Left cardiac atrium (tissue), 4 donors: ENCODE measurements around the gene ACP7. TPM values are rescaled to one million over a fixed set of nuclear protein-coding genes. Genes with fewer than 3 reads are reported as not detected.
A peak's percentile ranks its signal among the peaks of the same experiment; 100 is the strongest.
"Not testable (repeated sequence)": the region's sequence is repeated elsewhere in the genome, so short reads cannot be mapped to it uniquely, and the experiment has no call there.

Source experiments
- ATAC-seq, 2 donors: fragments of 200-7000 bp; cut with Tn5 transposase; one replicate each; pipeline ENCODE4 v1.9.1; 2020; ENCODE audit warnings: mild to moderate bottlenecking in 2 of 2, moderate library complexity in 2 of 2
- DNase-seq: peaks from one replicate; pipeline ENCODE4 v3.0.0-alpha.2; 2020
- intact Hi-C, 2 donors: fragments of 100-400 bp; cut with DNase I; formaldehyde crosslinking; loops; one replicate each; pipeline versions ENCODE4 v1.14.1 to v1.15.1; 2022 to 2023
- long read RNA-seq: library from polyadenylated mRNA; unstranded; transcript quantifications from one replicate; pipeline ENCODE4 v2.0.0, GENCODE V29; 2021
- total RNA-seq, 2 donors: library from RNA; stranded (reverse); fragmentation: NEBNext Ultra II Directional; extraction: Animal tissue kit (Norgen Biotek cat#: 25700); gene quantifications; one replicate each; pipeline ENCODE4 v1.2.1, GENCODE V29; 2021
- donor health status: DM: no; HTN: yes; CAD: no.
- donor health status: DM: no; HTN: yes; CAD: no; lungs with severe emphysema.
- donor health status: DM: yes; HTN: yes; CAD: no.
- donor health status: Dilated cardiomyopathy.

The ACP7 gene, protein sequence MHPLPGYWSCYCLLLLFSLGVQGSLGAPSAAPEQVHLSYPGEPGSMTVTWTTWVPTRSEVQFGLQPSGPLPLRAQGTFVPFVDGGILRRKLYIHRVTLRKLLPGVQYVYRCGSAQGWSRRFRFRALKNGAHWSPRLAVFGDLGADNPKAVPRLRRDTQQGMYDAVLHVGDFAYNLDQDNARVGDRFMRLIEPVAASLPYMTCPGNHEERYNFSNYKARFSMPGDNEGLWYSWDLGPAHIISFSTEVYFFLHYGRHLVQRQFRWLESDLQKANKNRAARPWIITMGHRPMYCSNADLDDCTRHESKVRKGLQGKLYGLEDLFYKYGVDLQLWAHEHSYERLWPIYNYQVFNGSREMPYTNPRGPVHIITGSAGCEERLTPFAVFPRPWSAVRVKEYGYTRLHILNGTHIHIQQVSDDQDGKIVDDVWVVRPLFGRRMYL
- total RNA-seq = not detected
- long read RNA-seq = 0 reads

DNA sequence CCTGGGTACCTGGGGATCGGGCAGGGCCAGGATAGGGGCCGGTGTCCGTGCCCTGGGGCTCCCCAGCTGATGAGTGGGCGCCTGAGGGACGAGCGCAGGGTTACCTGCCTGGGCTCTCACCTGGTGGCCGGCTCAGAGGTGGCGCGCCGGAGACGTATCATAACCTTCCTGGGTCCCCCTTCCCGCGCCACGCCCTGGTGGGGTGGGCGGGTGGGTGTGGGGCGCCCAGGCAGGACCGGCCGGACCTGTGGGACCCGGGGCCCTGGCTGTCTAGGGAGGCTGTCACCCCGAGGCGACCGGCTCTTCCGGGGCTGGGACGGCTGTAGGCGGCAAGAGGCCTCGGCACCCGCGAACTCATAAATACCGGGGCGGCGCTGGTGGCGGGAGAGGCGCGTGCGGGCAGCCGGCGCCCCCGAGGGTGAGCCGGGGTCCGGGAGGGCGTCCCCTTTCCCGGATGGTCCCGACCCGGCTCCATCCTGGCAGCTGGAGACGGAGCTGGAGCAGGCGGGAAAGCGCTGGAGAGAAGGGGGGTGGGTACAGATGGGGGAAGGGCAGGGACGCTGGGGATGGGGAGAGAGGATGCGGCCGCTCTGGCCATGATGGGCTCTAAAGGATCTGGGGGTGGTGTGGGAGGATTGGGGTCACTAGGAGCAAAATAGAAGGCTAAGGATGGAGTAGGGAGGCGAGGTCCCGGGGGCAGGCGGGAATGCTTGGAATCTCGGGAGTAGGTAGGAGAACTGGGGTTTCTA lies at the start of gene ACP7:
TSS of gene ACP7 (plus strand) at position 386 of the 749 bp plus-strand sequence. CDS start 902 bp downstream, outside the sequence.
- no peak for ATAC-seq
- no peak for DNase-seq
- intact Hi-C loops = no loop called here

DNA sequence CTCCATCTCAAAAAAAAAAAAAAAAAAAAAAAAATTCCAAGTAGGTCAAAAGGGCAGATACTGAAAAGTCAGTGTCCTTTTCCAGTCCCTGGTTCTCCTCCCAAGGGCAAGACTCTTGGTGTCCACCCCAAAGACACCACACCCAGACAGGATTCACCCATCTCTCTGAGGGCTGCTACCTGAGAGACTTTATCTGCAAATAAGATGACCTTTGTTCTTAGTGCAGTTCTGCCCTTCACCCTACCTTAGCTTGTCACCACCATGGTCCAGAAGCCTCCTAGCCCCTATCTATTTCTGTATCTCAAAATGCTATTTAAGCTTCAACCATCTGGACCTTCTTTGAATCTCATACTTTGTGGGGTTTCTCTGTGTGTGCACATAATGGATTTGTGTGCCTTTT lies 47.6 kb upstream of the ACP7 start:
- no peak for DNase-seq
- intact Hi-C loops = no loop called here
- ATAC-seq = no peak

DNA sequence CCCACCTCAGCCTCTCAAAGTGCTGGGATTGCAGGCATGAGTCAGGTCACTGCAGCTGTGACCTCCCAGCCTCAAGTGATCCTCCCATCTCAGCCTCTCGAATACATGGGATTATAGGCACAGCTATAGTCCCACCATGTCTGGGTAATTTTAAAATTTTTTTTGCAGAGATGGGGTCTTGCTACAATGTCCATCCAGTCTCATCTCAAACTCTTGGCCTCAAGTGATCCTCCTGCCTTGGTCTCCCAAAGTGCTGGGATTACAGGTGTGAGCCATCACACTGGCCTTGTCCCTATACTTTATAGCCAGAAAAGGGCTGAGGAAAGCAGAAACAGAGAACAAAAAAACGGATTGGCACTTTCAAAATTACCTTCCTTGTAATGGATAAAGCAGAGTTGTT lies 47.0 kb upstream of the ACP7 start:
- intact Hi-C loops = no loop called here
- ATAC-seq = no peak
- no peak for DNase-seq

DNA sequence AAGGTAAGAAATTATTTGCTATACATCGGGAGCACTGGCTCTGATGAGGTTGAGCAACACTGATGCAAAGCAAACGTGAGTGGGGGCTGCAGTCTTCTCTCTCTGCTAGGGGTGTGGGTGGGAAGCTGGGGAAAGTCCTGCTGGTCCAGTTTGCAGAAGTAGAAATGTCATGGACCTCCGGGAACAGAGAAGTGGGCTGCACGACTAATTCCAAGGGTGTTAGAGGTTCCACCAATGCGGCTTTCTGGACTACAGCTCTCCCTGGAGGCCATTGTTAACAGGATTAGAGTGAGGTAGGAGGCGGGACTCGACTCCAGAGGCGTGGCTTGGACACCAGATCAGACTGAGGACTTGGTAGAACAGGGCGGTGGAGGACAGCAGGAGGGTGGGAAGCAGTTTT lies 46.1 kb upstream of the ACP7 start:
- DNase-seq = peak; percentile 24
- intact Hi-C loops = no loop called here
- ATAC-seq = peak; percentile 47 to 76

DNA sequence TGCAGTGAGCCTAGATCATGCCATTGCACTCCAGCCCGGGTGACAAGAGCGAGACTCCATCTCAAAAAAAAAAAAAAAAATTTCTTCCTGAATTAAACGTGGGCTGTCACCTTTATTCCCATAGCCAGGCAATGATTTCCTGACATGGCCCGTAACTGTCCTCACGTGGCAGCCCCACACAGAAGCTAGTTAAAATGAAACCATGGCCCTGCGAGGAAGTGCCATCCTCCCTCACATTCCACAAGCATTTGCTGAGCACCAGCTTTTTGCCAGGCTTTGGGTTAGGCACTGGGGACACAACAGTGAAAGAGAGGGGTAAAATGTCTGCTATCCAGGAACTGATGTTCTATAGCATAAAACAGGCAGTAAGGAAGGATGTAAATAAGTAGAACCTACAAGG lies 38.7 kb upstream of the ACP7 start:
- intact Hi-C loops = no loop called here
- DNase-seq = no peak
- no peak for ATAC-seq

DNA sequence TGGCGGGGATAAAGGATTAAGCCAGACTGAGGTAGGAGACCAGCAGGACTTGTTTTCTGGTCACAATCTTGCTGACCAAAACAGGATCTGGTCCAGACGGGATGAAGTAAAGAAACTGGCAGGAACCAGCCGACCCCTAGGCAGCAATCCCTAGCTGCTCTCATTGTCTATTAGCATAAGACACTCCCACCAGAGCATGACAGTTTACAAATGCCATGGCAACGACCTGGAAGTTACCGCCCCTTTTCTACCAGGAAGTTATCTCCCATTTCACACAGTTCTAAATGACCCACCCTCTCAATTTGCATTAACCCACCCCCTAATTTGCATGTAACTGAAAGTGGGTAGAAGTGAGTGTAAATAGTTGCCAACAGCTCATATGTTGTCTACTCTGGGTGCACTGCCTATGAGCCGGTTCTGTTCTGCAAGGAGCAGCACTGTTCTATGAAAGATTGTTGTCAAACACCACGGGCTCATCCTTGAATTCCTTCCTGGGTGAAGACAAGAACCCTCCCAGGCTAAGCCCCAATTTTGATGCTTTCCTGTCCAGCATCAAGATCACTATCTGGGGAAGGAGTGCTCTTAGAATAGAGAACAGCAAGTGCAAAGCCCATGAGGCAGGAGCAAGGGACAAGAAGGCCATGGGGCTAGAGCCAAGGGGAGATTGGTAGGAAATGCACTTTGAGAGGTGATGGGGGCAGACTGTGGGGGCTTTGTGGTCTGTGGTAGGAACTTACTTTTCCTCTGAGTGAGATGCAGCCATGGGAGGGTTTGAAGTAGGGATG lies 37.9 kb upstream of the ACP7 start:
- DNase-seq = no peak
- intact Hi-C loops = no loop called here

DNA sequence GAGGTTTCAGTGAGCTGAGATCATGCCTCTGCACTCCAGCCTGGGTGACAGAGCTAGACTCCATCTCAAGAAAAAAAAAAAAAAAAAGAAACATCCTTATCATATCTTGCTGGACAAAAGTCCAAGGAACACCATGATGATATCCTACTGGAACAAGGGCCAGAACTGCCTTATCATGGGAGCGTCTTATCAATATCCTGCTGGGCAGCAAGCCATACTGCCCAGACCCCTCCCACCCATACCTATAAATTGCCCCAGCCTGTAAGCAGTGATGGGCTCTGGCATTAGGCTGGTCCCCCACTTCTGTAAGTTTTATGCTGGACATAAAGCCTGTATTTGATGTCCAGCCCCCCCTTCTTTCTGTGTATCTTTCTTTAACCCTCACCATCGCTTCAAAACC lies 37.1 kb upstream of the ACP7 start:
- DNase-seq (no peak), ATAC-seq (no peak)
- intact Hi-C loops = no loop called here

More for the DNA sequence above, 37.9 kb upstream of the ACP7 start:
- ATAC-seq = no peak

DNA sequence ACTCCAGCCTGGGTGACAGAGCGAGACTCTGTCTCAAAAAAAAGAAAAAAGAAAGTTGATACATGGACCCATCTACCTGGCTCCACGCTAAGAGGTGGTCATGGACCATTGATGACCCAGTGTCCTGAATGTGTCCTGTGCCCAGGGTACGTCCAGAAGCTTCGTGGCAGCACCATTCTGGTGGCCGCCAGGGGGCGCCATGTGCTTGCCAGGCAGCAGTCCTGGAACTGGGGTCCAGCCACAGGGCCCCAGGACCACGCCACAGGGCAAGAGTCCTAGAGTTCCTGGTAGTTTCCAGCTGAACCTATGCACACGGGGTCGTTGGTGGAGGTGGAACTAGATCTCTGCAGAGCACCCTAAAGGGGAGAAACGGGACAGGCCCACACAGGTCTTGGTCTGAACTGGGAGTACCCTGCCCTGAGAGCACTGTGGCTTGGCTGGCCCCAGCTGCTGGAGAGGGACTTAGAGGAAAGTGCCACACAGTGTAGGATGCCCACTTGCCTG lies 31.9 kb upstream of the ACP7 start:
- peak in 1 of 2 donors; percentile 42 for ATAC-seq

DNA sequence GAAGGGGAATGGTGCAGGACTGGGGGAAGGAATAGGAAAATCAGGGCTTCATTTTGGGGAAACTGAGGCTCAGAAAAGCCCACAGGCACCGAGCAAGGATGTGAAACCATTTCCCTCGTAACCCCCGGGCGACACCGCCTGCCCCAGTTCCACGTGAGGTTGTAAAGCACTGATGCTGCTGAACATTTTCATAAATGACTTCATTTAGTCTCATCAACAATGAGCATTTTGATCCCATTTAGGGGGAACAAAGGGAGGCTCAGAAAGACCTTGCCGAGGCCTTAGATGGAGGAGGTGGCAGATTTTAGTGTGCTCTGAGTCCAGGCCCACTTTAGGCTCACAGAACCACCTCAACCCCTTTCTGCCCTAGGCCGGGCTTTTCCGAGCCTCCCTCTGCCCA lies 31.3 kb upstream of the ACP7 start:
- intact Hi-C loops = no loop called here
- DNase-seq = no peak
- ATAC-seq = no peak

More for the DNA sequence above, 31.9 kb upstream of the ACP7 start:
- peak; percentile 55 for DNase-seq
- intact Hi-C loops = no loop called here

DNA sequence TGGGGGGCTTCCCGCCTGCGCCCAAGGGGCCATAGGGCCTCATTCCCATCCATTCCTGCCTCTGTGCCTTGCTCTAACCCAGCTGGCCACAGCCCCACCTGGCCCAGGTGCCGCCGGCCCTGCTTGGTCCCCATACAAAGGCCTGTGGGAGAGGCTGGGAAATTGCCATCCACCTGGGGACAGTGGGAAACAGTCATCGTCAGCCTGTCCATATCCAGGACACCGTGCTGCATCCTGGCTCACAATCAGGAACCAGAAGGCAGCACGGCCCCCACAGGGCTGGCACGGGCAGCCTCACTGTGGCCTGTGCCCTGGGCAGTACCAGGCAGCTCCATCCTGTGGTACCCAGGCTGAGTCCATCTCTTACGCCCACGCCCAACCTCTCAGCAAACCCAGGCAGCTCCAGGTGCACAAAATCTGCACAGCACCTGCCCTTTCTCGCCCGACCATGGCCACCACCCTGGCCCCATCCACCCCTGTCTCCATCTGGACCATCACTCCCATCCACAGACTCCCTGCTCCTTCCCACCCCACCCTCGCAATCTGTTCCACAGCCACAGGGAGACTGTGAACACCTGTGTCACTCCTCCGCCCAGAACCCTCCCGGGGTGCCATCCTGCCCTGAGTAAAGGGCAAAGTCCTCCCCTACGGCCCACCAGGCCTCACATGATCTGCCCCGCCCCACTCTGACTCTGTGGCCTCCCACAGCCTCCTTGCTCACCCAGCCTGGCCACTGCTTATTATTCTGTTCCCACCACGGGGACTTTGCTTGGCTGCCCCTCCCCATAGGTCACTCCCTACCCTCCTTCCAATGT lies 30.7 kb upstream of the ACP7 start:
- no peak for DNase-seq
- intact Hi-C loops = no loop called here
- no peak for ATAC-seq

DNA sequence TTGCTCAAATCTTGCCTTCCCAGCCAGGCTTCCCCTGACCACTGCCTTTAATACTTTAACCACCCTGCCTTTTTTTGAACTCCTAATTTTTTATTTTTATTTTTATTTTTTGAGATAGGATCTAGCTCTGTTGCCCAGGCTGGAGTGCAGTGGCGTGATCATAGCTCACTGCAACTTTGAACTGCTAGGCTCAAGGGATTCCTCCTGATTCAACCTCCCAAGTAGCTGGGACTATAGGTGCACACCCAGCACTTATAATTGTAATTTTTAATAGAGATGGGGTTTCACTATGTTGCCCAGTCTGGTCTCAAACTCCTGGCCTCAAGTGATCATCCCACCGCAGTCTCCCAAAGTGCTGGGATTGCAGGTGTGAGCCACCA lies 30.1 kb upstream of the ACP7 start:
- intact Hi-C loops = no loop called here

DNA sequence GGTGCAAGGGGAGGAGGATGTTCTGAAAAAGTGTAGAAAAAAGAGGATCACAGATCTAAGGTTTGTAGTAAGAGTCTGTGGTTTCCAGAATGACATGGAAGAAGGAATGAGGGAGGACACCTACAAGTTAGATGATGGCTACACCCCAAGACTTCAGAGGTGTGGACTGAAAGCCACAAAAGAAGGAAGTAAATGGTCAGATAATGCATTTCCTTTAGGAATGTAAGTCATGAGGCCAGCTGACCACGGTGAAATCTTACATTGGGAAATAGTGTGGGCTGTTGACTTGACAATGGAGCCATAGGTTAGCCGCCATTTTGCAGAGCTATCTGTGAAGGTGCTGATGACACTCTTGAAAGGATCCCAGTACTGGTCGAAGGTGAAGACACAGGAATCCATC lies 26.6 kb upstream of the ACP7 start:
- intact Hi-C loops = no loop called here
- DNase-seq = no peak
- no peak for ATAC-seq

More for the DNA sequence above, 30.1 kb upstream of the ACP7 start:
- ATAC-seq (no peak), DNase-seq (no peak)

DNA sequence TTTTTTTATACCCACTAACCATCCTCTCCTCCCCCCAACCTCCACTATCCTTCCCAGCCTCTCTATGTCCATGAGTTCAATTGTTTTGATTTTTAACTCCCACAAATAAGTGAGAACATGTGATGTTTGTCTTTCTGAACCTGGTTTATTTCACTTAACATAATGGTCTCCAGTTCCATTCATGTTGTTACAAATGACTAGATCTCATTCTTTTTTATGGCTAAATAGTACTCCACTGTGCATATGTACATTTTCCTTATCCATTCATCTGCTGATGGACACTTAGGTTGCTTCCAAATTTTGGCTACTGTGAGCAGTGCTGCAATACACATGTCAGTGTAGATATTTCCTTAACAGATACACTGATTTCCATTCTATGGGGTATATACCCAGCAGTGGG lies 24.9 kb upstream of the ACP7 start:
- ATAC-seq (no peak), DNase-seq (no peak)
- intact Hi-C loops = no loop called here

DNA sequence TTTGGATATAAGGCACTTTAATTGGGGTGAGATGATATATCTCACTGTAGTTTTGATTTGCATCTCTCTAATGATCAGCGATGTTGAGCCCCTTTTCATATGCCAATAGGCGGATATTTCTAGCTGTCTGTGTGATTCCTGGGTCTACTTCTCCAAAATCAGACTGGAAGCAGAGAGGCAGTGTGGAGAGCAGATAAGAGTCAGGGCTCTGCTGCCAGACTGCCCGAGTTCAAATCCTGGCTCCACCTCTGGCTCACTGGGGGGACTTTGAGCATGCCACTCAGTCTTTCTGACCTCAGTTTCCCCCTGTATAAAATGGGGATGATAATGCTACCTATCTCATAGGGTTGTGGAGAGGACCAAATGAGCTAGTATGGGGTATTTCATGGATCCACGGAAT lies 24.0 kb upstream of the ACP7 start:
- no peak for ATAC-seq
- no peak for DNase-seq
- intact Hi-C loops = no loop called here

DNA sequence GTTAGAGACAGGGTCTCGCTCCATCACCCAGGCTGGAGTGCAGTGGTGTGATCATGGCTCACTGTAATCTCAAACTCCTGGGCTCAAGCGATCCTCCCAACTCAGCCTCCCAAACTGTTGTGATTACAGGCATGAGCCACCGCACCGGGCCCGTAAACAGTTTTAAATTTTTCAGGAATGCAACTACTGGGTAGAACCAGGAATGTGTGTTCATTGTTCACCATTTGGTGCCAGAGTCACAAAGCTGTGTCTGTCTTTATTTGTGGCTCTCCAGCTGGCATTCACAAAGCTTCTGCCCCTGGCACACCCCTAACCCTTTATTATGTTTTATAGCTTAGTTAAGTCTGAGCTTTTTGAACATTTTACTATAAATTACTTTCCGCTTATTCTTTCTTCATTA lies 19.8 kb upstream of the ACP7 start:
- ATAC-seq (no peak), DNase-seq (no peak)
- intact Hi-C loops = no loop called here

DNA sequence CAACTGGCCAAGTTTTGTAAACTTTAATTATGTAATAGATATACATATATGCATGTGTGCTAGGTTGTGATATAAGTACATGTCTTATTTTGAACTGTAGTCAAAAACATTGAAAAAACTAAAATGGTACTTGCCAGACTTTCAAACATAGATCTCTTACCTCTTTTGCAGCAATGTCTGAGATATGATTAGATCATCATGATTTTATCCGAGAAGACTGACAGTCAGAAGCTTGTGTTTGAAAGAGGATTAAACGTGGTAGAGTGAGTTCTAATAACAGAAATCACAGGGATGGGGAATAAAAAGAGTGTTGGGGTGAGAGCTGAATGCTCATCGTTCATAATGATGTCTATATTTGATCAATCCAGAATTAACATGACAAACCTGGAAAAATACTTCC lies 18.2 kb upstream of the ACP7 start:
- intact Hi-C loops = no loop called here
- ATAC-seq (no peak), DNase-seq (no peak)

DNA sequence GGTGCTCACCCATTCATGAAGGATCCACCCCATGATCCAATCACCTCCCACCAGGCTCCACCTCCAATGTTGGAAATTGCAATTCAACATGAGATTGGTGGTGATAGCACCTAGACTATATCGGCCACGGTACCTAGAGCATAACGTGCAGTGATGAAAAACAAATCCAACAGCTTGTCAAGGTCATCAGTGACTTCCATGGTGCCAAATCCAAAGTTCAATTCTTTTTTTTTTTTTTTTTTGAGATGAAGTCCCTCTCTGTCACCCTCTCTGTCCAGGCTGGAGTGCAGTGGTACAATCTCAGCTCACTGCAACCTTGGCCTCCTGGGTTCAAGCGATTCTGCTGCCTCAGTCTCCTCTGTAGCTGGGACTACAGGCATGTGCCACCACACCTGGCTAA lies 17.1 kb upstream of the ACP7 start:
- intact Hi-C loops = no loop called here
- no peak for ATAC-seq
- DNase-seq = no peak

DNA sequence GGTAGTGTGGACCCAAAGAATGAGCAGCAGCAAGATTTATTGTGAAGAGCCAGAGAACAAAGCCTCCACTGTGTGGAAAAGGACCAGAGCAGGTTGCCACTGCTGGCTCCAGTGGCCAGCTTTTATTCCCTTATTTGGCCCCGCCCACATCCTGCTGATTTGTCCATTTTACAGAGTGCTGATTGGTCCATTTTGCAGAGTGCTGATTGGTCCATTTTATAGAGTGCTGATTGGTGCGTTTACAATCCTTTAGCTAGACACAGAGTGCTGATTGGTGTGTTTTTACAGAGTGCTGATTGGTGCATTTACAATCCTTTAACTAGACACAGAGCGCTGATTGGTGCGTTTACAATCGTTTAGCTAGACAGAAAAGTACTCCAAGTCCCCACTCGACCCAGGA lies 15.9 kb upstream of the ACP7 start:
- ATAC-seq, DNase-seq, intact Hi-C loops: not testable (repeated sequence)

DNA sequence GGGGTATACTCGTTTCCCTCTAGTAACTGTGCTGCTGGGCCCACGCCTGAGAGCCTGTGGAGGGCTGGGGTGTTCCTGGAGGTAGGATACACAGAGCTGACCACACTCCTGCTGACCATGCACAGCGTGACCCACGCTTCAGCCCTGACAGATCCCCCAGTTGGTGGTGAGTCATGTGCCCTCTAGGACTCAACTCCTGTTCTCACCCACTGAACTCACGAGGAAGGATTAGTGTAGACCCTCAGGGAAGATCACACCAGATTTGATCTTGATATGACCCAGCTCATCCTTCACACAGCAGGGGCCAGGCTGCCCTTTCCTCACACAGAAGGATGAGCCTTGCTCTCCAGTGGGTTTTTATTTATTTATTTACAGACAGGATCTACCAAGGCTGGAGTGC lies 13.3 kb upstream of the ACP7 start:
- no peak for DNase-seq
- ATAC-seq = no peak
- intact Hi-C loops = no loop called here
